OCI-LY3 (cell line): ENCODE results near the gene SESTD1.

Source experiments
- CTCF ChIP-seq: fragments of 200-600, 300-600 bp; sonication (generic); IDR thresholded peaks from 2 replicates; pipeline ENCODE4 v1.5.1; 2014; ENCODE audit warnings: antibody characterized with exemption, low read length, low read depth
- EZH2phosphoT487 ChIP-seq: fragments of 200-600 bp; shearing (Covaris generic); IDR thresholded peaks from 2 replicates; pipeline ENCODE4 v1.6.1; 2018; ENCODE audit warnings: antibody characterized with exemption, mixed run types, low read depth

GRCh38 chr2:179226961-179227259 lies 37.7 kb downstream of the SESTD1 start:
- TF ChIP-seq EZH2phosphoT487 (no peak), CTCF (no peak)
